MM.1S (cell line): ENCODE measurements around the gene GPATCH4.

ENCODE experiments used
- DNase-seq: peaks from one replicate; pipeline ENCODE4 v3.0.0-alpha.2; 2015
- H2AFZ ChIP-seq: fragments of 300-600 bp; sonication (generic); 2 replicates; pipeline ENCODE4 v1.6.0; 2016; ENCODE audit warnings: antibody characterized with exemption, low read length
- H3F3A ChIP-seq: fragments of 300-600 bp; sonication (generic); 2 replicates; pipeline ENCODE4 v1.6.1; 2016; ENCODE audit warnings: mild to moderate bottlenecking, antibody characterized with exemption, low read length, moderate library complexity, mixed read lengths; ENCODE audit not compliant: insufficient read depth
- H3K27ac ChIP-seq: fragments of 300-600 bp; sonication (generic); 2 replicates; pipeline ENCODE4 v1.5.1; 2016; ENCODE audit warnings: mild to moderate bottlenecking, low read length
- H3K27me3 ChIP-seq: fragments of 300-600 bp; sonication (generic); replicated peaks from 2 replicates; pipeline ENCODE4 v1.6.0; 2016; ENCODE audit warnings: low read length; ENCODE audit not compliant: insufficient read depth
- H3K36me3 ChIP-seq: fragments of 300-600 bp; sonication (generic); replicated peaks from 2 replicates; pipeline ENCODE4 v1.6.1; 2016; ENCODE audit warnings: mild to moderate bottlenecking, low read length, mixed read lengths; ENCODE audit not compliant: insufficient read depth
- H3K4me1 ChIP-seq: fragments of 300-600 bp; sonication (generic); 2 replicates; pipeline ENCODE4 v1.6.1; 2016; ENCODE audit warnings: low read length, mixed read lengths
- H3K4me2 ChIP-seq: fragments of 300-600 bp; sonication (generic); 2 replicates; pipeline ENCODE4 v1.6.0; 2016; ENCODE audit warnings: low read depth, low read length
- H3K4me3 ChIP-seq: fragments of 300-600 bp; sonication (generic); 2 replicates; pipeline ENCODE4 v1.5.1; 2016; ENCODE audit warnings: low read length, mixed read lengths
- H3K79me2 ChIP-seq: fragments of 300-600 bp; sonication (generic); 2 replicates; pipeline ENCODE4 v1.6.1; 2016; ENCODE audit warnings: mixed run types, low read length, mixed read lengths
- H3K9ac ChIP-seq: fragments of 300-600 bp; sonication (generic); 2 replicates; pipeline ENCODE4 v1.6.1; 2016; ENCODE audit warnings: low read length, mixed read lengths
- H3K9me2 ChIP-seq: fragments of 300-600 bp; sonication (generic); replicated peaks from 2 replicates; pipeline ENCODE4 v1.6.1; 2016; ENCODE audit warnings: mild to moderate bottlenecking, low read length, mixed read lengths; ENCODE audit not compliant: insufficient read depth
- H3K9me3 ChIP-seq: fragments of 300-600 bp; sonication (generic); replicated peaks from 2 replicates; pipeline ENCODE4 v1.6.1; 2016; ENCODE audit warnings: mild to moderate bottlenecking, low read length, mixed read lengths; ENCODE audit not compliant: insufficient read depth
- H4K20me1 ChIP-seq: fragments of 300-600 bp; sonication (generic); 2 replicates; pipeline ENCODE4 v1.6.1; 2016; ENCODE audit warnings: mild to moderate bottlenecking, low read length, moderate library complexity, mixed read lengths; ENCODE audit not compliant: insufficient read depth
- CTCF ChIP-seq: fragments of 300-600 bp; sonication (generic); IDR thresholded peaks from 2 replicates; pipeline ENCODE4 v1.5.1; 2016; ENCODE audit warnings: antibody characterized with exemption, low read length, mixed read lengths
- EZH2 ChIP-seq: fragments of 300-600 bp; sonication (generic); optimal IDR thresholded peaks from 2 replicates; pipeline ENCODE3; 2017; ENCODE audit warnings: low read depth, mild to moderate bottlenecking, antibody characterized with exemption, low read length, mixed read lengths
- EZH2phosphoT487 ChIP-seq: fragments of 300-600 bp; sonication (generic); IDR thresholded peaks from 2 replicates; pipeline ENCODE4 v1.6.1; 2018; ENCODE audit warnings: antibody characterized with exemption, low read length

The GPATCH4 gene

GRCh38 chr1:156601892-156602291 lies 613 bp upstream of the GPATCH4 start:
- Histone ChIP-seq H3K9me2 (no peaks in the 10 kb centered on the region), H3K9ac (peak overlapping the region; percentile 68), H3K36me3 (peaks cover 12% of the 10 kb centered on the region; the same call in 1 of the 2 replicates), H3K4me3 (peak overlapping the region; percentile 84), H3F3A (peaks cover 12% of the 10 kb centered on the region), H3K9me3 (no peaks in the 10 kb centered on the region), H3K27me3 (0 out of 2 replicates have a peak, but pooled peaks cover 3% of the 10 kb centered on the region), H3K4me1 (peaks cover 12% of the 10 kb centered on the region), H4K20me1 (no peaks in the 10 kb centered on the region), H3K4me2 (peak overlapping the region; percentile 86), H2AFZ (peak overlapping the region; percentile 92), H3K79me2 (peaks cover 48% of the 10 kb centered on the region), H3K27ac (no peak overlapping the region; the same call in 1 of the 2 replicates)
- peak; percentile 45 for DNase-seq
- TF ChIP-seq CTCF (no peak), EZH2phosphoT487 (no peak), EZH2 (no peak)

- Histone ChIP-seq H3K36me3 (peaks cover 15% of the 10 kb centered on the region; the same call in 1 of the 2 replicates), H3K27ac (peak overlapping the region; percentile 44), H3K27me3 (no peaks in the 10 kb centered on the region), H3K9me2 (no peaks in the 10 kb centered on the region), H3K4me2 (peak overlapping the region; percentile 86), H2AFZ (peak overlapping the region; percentile 92), H3K79me2 (peaks cover 56% of the 10 kb centered on the region), H3F3A (peaks cover 12% of the 10 kb centered on the region), H3K9ac (peak overlapping the region; percentile 68), H3K4me3 (peak overlapping the region; percentile 84), H4K20me1 (no peaks in the 10 kb centered on the region), H3K9me3 (no peaks in the 10 kb centered on the region), H3K4me1 (peaks cover 12% of the 10 kb centered on the region)
- TF ChIP-seq CTCF (no peak), EZH2 (no peak), EZH2phosphoT487 (no peak)
- DNase-seq, result peak; percentile 34
Measured at GRCh38 chr1:156600733-156601121, 552 bp downstream of the GPATCH4 start.

GRCh38 chr1:156599811-156600210 lies 1.5 kb downstream of the GPATCH4 start:
- Histone ChIP-seq H3K27me3 (no peaks in the 10 kb centered on the region), H3K9ac (no peak overlapping the region), H3K36me3 (peaks cover 18% of the 10 kb centered on the region; the same call in 1 of the 2 replicates), H3K9me3 (no peaks in the 10 kb centered on the region), H3F3A (peaks cover 20% of the 10 kb centered on the region), H3K4me1 (peaks cover 12% of the 10 kb centered on the region), H4K20me1 (no peaks in the 10 kb centered on the region), H3K27ac (no peak overlapping the region), H3K4me2 (peak overlapping the region; percentile 86), H3K4me3 (peak overlapping the region; percentile 84), H3K79me2 (peaks cover 56% of the 10 kb centered on the region), H2AFZ (no peak overlapping the region), H3K9me2 (no peaks in the 10 kb centered on the region)
- no peak for TF ChIP-seq EZH2
- TF ChIP-seq CTCF, result peak; percentile 53
- no peak for TF ChIP-seq EZH2phosphoT487
- DNase-seq, result peak; percentile 87
